ENCODE measurements around the gene SMIM24. TPM values are rescaled to one million over a fixed set of nuclear protein-coding genes. Genes with fewer than 3 reads are reported as not detected.

The SMIM24 gene
- total RNA-seq, 1 donor from 2014 or later: 1.4 TPM

DNA sequence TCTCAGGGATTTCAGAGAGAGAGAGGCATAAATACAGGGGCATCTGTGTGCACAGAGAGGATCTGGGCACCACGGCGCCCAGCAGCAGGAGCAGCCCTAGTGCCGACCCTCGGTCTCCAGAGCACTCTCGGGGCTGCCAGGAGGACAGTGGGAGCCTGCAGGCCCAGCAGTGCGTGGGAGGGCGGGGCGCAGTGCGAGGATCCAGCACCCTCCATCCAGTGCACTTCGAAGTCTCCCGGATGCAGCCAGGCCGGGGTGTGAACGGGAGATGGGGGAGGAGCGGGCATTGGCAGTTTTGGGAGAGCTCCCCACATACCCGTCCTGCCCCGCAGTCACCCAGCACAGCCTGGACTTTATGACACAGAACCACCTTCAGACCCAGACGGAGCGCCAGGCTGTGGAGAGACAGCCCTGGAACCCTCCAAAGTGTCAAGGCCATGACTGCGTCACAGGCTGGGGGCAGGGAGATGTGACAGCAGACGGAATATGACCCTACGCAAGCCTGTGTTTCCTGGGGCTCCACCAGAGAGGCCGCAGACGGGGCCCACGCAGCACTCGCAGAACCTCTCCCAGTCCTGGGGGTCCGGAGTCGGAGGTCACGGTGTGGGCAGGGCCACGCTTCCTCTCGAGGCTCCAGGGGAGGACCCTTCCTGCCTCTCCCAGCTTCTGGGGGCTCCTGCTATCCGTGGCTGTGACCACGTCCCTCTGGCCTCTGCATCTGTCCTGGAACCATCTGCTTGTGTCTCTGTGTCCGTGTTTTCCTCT lies 43.9 kb upstream of the SMIM24 start:
- no peak for DNase-seq (ENCODE audit: low read depth)
- TF ChIP-seq, protein P1, sequence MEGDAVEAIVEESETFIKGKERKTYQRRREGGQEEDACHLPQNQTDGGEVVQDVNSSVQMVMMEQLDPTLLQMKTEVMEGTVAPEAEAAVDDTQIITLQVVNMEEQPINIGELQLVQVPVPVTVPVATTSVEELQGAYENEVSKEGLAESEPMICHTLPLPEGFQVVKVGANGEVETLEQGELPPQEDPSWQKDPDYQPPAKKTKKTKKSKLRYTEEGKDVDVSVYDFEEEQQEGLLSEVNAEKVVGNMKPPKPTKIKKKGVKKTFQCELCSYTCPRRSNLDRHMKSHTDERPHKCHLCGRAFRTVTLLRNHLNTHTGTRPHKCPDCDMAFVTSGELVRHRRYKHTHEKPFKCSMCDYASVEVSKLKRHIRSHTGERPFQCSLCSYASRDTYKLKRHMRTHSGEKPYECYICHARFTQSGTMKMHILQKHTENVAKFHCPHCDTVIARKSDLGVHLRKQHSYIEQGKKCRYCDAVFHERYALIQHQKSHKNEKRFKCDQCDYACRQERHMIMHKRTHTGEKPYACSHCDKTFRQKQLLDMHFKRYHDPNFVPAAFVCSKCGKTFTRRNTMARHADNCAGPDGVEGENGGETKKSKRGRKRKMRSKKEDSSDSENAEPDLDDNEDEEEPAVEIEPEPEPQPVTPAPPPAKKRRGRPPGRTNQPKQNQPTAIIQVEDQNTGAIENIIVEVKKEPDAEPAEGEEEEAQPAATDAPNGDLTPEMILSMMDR (conservative IDR thresholded peaks at IDR 0.05; ENCODE audit: low read depth, low read length): no peak
- no peak overlapping the region for H3K4me3 ChIP-seq (ENCODE audit: low read depth, low read length)

GRCh38 chr19:3523361-3524077 lies 43.2 kb upstream of the SMIM24 start:
- TF ChIP-seq, protein P1 (conservative IDR thresholded peaks at IDR 0.05; ENCODE audit: low read depth, low read length): no peak
- no peak overlapping the region for H3K4me3 ChIP-seq (ENCODE audit: low read depth, low read length)
- DNase-seq (ENCODE audit: low read depth): no peak

DNA sequence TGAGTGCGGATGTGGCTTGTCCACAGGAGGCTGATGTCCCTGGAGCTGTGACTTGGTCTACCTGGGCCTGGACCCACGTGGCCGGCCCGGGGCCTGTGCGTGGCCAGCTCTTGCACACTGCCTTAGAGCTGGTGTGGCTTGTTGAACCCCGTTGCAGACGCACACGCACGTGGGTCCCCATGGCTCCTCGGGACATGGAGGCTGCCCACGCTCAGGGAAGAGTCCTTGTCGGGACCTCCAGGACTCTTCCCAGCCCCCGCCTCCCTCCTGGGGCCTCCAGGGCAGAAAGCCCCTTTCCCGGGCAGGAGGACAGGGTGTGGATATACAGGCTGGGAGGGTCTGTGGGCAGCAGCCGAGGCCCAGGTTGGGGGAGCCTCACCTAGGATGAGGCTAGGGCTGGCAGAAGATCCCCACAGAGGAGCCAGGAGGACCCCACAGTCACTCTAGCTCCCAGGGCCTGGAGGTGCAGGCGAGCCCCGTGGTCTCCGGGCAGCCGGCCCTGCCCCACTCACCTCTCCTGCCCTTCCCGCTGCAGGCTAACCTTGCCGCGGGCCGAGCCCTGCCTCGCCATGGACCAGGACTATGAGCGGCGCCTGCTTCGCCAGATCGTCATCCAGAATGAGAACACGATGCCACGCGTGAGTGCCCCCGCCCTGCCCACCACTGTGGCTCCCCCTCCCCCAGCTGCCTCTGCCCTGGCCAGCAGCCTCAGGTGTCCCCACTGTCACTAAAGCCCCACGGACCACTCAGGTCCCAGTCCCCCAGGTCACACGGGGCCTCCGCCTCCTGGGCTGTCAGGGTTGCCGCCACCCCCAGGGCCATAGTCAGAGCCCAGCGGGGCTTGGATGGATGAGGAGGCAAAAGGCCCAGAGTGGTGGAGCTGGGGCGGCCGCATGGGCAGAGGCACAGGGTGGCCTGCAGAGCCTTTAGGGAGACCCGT lies 42.4 kb upstream of the SMIM24 start:
- TF ChIP-seq, protein P1 (conservative IDR thresholded peaks at IDR 0.05; ENCODE audit: low read depth, low read length): no peak
- H3K4me3 ChIP-seq (ENCODE audit: low read depth, low read length): no peak overlapping the region
- DNase-seq (ENCODE audit: low read depth): no peak

- TF ChIP-seq, protein P1 (conservative IDR thresholded peaks at IDR 0.05; ENCODE audit: low read depth, low read length): no peak
- DNase-seq (ENCODE audit: low read depth): no peak
- no peak overlapping the region for H3K4me3 ChIP-seq (ENCODE audit: low read depth, low read length)
Measured at GRCh38 chr19:3521104-3521445, 40.8 kb upstream of the SMIM24 start.

- no peak overlapping the region for H3K4me3 ChIP-seq (ENCODE audit: low read depth, low read length)
- TF ChIP-seq, protein P1 (conservative IDR thresholded peaks at IDR 0.05; ENCODE audit: low read depth, low read length): no peak
- DNase-seq (ENCODE audit: low read depth): no peak
Measured at GRCh38 chr19:3520166-3521103, 40.1 kb upstream of the SMIM24 start.

- TF ChIP-seq, protein P1 (conservative IDR thresholded peaks at IDR 0.05; ENCODE audit: low read depth, low read length): no peak
- DNase-seq (ENCODE audit: low read depth): no peak
- no peak overlapping the region for H3K4me3 ChIP-seq (ENCODE audit: low read depth, low read length)
Measured at GRCh38 chr19:3519126-3519525, 38.8 kb upstream of the SMIM24 start.
